GM18502 (cell line): Measurements from ENCODE around the gene UGP2.
"Not testable (repeated sequence)": the region's sequence is repeated elsewhere in the genome, so short reads cannot be mapped to it uniquely, and the experiment has no call there.

Experiments used
- ATAC-seq: cut with Tn5 transposase; IDR thresholded peaks from one replicate; pipeline ENCODE4 v1.9.1; 2021; ENCODE audit warnings: mild to moderate bottlenecking; ENCODE audit not compliant: unreplicated experiment, poor library complexity

UGP2 gene

GRCh38 chr2:63841254-63842022 is at the start of gene UGP2:
TSS of gene UGP2 (plus strand) at chr2:63841896. CDS start at chr2:63842186, 290 bp downstream.
- peak; percentile 72 for ATAC-seq

DNA sequence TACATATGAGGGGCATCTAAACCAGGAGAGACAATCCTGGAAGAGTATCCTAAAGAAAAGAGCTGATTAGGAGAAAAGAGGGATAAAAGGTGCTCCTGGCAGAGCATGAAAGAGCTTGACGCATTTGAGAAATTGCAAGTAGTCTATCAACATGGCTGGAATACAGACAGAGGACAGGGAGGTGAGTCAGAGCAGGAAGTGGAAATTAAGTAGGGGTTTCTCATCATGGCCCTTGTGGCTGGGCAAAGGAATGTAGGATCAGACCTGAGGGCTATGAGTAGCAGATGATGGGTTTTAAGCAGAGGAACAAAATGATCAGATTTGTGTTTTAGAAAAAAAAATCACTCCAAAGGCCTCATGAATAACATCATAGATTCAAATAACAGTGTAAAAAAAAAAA is 49.2 kb upstream of the UGP2 start:
- ATAC-seq, result no peak

GRCh38 chr2:63796366-63796765 is 45.3 kb upstream of the UGP2 start:
- no peak for ATAC-seq

GRCh38 chr2:63796796-63797195 is 44.9 kb upstream of the UGP2 start:
- no peak for ATAC-seq

GRCh38 chr2:63801455-63801854 is 40.2 kb upstream of the UGP2 start:
- no peak for ATAC-seq

DNA sequence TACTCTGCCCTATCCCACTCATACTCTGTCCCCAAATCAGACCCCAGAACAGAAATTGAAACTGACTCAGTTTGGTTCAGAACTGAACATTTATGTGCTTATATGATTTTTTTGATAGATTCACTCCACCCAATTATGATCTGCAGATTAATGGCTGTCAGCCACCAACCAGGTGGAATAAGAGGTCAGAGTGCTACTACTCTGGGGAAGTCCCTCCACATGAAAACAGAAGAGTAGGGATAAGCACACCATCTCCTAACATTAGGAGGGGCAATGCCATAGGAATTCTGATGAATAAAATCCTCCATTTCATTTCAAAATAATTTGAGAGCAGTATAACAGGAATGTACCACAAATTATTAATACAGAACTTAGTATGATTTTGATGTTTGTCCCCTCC is 36.3 kb upstream of the UGP2 start:
- ATAC-seq, result no peak

DNA sequence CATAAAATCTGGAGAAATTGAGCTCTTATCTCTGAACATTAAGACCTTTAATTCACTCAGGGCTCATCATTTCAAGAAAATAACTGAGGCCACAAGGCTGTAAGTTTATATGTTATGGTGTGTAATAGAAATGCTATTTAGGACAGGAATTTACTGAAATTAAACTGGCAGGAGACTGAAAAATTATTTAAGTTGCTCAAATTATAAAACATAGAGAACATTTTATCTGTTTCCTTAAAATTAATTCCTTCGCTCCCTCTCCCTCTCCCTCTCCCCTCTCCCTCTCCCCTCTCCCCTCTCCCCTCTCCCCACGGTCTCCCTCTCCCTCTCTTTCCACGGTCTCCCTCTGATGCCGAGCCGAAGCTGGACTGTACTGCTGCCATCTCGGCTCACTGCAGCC is 33.7 kb upstream of the UGP2 start:
- not testable (repeated sequence) for ATAC-seq

DNA sequence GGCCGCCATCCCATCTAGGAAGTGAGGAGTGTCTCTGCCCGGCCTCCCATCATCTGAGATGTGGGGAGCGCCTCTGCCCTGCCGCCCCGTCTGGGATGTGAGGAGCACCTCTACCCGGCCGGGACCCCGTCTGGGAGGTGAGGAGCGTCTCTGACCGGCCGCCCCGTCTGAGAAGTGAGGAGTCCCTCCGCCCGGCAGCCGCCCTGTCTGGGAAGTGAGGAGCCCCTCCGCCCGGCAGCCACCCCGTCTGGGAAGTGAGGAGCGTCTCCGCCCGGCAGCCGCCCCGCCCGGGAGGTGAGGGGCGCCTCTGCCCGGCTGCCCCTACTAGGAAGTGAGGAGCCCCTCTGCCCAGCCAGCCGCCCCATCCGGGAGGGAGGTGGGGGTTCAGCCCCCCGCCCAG is 32.8 kb upstream of the UGP2 start:
- not testable (repeated sequence) for ATAC-seq

- no peak for ATAC-seq
Observed at GRCh38 chr2:63811063-63811462, 30.6 kb upstream of the UGP2 start.

GRCh38 chr2:63811870-63812269 is 29.8 kb upstream of the UGP2 start:
- not testable (repeated sequence) for ATAC-seq

- ATAC-seq, result no peak
Observed at GRCh38 chr2:63814114-63814513, 27.6 kb upstream of the UGP2 start.

DNA sequence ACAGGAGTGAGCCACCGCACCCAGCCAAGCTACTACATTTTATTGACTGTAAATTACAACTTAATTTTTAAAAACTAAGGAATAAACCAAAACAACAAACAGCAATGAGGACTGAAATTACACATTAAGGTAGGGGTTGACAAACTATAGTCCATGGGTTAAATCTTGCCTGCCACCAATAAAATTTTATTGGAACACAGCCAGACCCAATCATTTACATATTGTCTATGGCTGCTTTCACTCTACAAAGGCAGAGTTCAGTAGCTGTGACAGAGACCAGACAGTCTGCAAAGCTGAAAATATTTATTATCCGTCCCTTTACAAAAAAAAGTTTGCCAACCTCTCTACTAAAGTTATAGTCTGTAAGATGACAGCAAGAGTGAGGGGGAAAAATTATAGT is 24.3 kb upstream of the UGP2 start:
- ATAC-seq, result no peak

DNA sequence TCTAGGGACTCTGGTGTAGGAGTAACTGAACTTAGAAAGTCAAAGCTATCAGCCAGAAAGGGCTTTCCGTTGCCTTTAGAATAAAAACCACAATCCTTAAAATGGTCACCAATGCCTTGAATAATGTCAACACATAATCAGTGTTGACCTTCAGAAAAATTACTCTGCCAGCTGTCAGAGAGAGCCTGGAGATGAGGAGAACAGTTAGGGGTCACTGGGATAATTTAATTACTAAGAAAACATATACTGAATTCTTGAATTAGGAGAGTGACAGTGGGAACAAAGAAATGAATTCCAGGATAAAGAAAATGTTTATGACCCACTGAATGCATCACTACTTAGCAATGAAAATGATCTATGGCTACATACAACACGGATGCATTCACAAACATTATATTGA is 23.4 kb upstream of the UGP2 start:
- no peak for ATAC-seq

GRCh38 chr2:63819256-63819655 is 22.4 kb upstream of the UGP2 start:
- ATAC-seq, result no peak

GRCh38 chr2:63819765-63820717 is 21.7 kb upstream of the UGP2 start:
- ATAC-seq, result no peak

DNA sequence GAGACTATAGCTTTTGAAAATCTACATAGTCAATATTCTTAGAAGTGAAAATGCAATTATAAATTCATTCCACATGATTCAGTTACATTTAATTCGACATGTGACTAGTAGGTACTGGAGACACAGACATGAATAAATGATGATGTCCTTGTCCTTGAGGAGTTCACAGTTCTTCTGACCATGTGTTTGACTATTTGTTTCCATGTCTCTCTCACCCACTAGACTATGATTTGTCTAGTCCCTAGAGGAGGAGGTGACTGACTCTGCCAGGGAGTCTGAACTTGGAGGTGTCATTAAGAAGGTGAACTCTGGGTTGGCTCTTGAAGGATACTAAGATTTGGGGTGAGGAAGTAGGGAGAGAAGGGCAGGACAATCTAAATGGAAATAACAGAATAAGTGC is 20.7 kb upstream of the UGP2 start:
- no peak for ATAC-seq

DNA sequence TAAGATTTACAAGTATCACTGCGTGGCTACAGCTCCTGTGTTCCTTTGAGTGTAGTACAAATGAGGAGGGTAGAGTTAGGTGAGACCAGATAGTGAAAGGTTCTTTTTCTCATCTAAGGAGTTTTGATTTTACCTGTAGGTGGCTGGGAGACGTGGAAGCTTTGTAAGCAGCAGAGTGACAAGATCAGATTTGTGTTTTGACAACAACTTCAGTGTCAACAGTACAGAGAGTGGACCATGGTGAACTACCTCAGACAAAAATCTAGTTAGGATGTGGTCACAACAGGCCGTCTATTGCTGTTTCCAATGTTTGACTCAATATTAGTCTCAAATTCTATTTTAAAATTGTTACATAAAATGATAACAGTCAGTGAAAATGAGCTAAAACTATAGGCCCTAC is 20.3 kb upstream of the UGP2 start:
- no peak for ATAC-seq

- ATAC-seq, result no peak
Observed at GRCh38 chr2:63822478-63822877, 19.2 kb upstream of the UGP2 start.

- ATAC-seq, result no peak
Observed at GRCh38 chr2:63827749-63828148, 13.9 kb upstream of the UGP2 start.

GRCh38 chr2:63831176-63831575 is 10.5 kb upstream of the UGP2 start:
- ATAC-seq, result no peak

GRCh38 chr2:63834401-63834800 is 7.3 kb upstream of the UGP2 start:
- ATAC-seq, result no peak
